ENCODE data around the gene OR1I1.

OR1I1 gene

DNA sequence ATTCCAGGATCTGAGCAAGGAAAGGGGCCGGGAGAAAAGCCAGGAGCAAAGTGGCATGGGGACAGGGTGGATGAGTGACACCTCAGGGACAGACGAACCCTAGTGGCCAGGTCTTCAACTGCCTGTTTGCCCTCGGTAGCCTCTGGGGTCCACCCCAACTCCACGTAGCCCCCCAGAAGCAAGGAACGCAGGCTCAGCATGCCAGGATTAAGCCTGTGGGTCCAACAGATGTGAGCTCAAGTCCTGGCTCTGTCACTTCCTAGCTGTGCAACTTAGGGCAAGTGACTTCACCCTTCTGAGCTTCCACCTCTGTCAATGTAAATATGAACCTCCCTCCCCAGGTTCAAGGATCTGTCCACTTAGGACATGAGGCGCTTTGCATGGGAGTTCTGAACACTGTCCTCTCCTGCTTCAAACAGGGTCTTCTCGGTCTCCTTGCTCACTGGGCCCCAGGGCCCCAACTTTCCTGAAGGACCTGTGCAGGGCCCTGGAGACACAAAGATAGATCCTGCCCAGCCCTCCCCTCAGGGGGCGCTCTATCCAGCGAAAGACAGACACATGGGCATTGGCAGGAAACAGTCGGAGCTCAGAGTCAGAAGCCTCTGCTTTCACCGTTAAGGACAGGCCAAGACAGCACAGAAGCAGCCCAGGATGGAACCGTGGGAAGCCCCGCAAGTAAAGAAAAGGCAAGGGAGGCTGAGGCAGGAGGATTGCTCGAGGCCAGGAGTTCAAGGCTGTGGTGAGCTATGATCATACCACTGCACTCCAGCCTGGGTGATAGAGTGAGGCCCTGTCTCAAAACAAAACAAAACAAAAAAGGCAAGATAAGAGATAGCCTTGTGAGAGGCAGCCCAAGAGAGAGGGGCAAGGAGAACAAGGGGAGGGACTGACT lies 38.4 kb downstream of the OR1I1 start:
- DNase-seq, result no peak

DNA sequence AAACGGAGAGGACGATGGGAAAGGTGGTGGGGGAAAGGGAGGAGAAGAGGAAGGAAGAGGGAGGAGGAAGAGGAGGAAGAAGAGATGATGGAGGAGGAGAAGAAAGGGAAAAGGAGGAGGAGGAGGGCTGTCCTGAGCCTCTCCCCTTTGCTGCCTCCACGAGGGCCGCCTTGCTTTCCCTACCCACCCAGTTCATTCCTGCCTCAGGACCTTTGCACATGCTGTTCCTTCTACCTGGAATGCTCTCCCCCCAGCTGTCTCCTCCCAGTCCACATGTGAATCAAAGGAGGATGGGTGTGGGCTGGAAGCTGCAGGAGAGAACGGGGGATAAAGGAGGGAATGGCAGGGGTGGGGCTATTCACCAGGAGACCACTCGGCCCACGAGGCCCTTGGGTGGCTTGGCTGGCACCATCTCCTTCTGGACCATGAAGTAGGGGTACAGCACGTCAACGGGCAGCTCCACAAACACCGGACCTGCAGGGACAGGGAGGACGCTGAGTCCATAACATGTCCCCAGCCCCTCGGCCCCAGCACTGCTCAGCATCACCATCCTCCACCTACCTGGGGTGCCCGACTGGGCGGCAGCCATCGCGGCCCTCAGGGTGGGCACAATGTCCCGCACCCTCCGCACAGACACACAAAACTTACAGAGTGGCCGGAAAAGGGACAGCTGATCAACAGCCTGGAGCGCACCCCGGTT lies 40.5 kb downstream of the OR1I1 start:
- DNase-seq, result no peak

DNA sequence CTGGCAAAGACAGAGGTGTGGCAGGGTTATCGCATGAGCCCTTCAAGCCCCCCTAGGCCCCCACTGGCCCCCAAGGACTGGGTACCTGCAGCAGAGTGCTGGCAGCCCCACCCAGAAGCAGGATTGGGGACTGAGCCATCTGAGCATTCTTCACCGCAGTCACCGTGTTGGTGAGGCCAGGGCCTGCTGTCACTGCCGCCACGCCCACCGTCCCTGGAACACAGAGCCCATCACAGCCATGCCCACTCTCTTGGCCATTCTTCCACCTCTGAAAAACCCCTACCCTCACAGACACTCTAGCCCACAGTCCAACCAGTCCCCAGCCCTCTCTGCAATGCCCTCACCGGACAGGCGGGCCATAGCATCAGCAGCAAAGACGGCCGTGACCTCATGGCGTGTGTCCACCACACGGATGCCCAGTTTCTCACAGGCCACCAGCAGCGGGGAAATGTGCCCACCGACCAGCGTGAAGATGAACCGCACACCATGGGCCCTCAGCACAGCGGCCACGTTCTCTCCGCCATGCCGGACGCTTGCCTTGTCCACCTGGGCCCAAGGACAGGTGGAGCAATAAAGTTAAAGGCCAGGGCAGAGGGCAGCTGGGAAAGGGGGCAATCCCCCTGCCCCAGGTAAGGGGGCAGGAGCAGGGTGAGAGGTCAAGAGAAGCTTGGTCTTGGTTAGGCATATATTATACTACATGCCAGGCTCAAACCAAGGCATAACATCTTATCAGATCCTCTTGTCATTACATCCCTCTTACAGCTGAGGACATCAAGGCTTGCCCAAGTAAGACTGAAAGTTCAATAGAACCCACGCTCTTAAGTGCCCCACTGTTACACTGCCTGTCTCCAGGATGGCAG lies 41.2 kb downstream of the OR1I1 start:
- DNase-seq, result no peak

DNA sequence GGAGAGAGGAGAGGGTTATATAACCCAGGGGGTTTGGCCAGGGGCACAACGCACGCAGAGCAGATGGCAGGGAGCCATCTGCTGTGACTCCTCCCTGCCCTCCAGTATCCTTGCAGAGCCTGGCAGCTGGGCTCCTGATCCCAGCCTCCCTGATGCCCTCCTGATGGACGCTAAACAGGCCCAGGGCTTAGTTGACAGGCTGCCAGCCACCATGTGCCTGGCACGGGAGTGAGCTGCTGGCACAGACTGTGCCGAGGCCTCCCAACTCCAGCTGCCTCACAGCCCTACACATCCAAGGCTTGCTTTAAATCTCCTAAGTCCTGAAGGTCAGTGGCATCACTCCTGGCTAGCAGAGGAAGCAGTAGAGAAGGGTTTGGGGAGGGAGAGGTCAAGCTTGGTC lies 41.9 kb downstream of the OR1I1 start:
- DNase-seq, result no peak

DNA sequence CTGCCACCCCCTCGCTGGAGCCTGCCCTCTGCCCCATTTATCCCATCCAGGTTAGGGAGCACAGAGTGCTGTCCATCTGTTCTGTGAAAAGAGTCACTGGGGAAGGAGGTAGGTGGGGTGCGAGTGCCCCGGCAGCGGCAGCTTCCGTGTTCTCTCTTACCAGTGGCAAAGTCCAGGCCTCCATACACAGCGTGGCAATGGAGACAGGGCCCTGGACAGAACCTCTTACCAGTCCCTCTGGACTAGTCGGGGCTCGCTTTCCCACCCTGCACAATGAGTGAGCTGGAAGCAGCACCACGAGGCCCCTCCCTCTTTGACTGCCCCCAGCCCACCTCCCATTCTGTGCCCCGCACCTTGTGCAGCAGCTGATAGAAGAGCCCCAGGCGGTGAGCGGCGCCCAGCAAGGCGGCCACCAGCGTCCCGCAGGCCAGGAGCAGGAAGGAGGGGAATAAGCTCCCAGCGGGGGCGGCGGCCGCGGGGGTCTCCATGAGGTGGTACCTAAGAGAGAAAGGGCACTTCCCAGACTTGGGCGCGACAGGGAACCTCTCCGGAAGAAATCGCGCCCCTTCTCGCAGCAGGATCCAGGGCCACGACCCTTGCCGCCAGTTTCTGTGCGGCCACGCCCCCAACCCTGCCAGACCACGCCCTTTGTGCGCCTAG lies 42.7 kb downstream of the OR1I1 start:
- no peak for DNase-seq

DNA sequence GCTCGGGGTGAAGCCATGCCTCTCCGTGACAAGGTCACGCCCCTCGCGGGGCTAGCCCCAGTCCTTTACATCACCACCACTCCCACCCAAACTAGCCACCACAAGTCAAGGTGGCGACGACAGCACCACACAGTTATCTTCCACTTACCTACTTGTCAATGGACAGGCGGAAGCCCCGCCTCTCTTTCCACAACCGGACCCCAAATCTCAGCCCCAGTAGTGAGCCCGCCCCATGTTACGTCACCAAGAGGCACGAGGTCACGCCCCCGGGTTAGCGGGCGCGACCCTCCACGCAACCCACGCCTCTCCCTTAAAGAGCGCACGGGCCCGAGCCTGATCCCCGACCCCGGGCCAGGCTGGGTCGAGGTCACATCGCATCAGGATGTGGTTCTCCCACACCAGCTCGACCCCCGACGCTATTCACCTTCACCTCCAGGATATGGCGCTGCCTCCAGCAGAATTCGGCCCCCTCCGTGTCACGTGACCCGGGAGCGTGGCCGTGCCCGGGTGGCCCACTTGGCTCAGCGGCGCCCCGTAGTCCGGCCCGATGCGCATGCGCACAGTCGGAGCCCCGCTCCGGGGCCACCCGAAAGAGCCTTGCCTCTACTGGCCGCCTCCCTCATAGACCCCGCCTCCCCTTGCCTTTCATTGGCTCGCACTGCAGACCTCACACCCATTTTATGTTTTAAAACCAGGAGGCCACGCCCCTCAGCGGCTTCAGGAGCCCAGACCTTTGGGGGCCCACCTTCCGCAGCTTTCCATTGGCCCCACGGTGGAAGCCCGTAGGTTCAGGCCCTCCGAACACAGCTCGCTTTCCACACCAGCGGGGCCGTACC lies 43.4 kb downstream of the OR1I1 start:
- peak; percentile 92 to 100 (median 99) for DNase-seq

DNA sequence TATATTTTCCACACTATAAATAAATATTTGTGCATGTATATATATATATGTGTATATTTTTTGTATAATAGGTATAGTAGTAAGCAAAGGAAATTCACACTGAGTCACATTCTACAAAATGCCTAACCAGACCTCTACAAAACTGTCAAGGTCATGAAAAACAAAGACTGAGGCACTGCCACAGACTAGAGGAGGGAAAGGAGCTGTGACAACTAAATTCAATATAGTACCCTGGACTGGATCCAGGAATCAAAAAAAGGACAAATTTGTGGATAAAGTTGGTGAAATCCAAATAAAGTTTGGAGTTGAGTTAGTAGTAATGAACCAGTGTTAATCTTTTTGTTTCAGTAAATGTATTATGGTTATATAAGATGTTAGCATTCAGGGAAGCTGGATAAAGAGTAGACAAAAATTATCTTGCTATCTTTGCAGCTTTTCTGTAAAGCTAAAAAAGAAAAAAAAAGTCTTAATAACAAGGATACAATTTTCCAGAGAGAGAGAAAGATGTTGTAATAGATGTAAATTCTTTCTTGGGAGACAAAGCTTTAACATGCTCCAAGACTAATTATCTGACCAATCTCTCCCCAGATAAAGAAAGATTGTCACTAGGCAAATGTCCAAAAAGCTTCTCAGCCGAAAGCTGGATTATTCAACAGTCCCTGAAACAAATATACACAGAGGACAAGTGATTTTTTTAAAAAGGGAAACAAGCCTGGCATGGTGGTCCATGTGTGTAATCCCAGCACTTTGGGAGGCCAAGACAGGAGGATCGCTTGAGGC lies 44.3 kb downstream of the OR1I1 start:
- DNase-seq, result no peak

DNA sequence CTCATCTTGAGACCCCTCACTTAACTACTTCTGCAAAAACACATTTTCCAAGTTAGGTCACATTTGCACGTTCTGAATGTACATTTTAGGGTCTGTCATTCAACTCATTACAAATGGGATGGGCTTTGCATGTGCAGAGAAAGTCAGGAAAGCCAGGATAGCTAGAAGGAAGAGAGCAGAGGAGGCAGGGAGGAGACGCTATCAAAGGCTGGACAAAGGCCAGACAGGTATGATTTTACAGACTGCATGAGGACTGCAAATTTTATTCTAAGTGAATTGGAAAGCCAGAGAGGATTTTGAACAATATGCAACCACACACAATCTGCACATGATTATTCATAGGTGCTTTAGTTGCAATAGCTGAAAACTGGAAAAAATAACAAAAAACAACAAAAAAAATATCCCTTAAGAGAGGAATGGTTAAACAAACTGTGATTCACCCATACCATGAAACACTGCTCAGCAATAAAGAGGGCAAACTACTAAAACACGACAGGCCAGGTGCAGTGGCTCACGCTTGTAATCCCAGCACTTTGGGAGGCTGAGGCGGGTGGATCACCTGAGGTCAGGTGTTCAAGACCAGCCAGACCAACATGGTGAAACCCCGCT lies 46.3 kb downstream of the OR1I1 start:
- DNase-seq, result no peak

DNA sequence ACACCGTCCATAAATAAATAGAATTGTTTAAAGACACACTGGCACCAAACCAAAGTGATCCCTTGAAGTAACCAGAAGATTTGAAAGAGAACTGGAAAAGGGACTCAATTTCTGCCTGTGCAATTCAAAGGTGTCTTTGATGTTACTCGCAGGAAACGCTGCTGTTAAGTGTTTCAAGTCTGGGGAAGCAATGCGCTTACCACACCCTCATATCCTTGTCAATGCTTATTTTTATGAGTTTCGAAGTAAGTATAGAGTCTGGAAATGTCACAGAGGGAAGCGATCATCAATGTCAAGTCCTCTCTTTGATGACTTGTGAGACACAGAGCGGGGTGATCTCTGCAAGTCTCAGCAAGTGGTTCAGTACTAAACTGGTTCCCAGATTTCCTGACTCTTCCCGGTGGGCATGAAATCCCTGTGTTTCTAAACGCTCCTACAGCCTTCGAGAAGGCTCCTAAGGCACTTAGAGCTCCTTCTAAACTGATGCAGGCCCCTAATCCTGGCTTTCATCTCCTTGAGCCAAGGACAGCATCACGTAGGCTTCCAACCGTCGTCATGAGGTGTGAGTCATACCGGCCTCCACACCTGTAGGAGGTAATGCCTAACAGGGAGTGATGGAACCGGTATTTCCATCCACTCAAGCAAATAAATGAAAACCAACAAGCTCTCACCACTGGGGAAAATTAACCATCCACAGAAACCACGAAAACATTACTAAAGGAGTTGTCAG lies 48.0 kb downstream of the OR1I1 start:
- DNase-seq, result no peak

DNA sequence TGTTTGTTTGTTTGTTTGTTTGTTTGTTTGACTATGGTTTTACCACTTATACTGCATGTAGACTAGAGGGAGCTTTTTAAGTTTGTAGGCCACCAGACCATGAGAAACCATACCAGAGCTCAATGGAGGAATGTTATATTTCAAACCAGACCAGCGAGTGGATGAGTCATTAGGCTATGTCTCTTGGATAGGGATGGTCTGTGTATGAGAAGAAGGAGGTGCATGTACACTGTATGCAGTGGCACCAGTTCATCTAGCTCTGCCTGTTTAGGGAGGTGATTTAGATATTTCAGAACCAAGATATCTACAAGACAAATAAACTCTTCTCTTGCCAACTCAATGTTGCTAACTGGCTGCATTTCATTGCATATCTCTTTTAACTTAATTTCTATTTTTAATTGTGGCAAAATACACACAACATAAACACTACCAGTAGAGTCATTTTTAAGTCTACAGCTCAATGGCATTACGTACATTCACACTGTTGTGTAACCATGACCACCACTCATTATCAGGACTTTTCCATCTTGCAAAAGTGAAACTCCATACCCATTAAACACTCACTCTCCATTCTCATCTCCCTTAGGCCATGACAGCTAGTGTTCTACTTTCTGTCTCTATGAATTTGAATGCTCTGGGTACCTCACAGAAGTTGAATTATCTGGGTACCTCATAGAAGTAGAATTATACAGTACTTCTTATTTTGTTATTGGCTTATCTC lies 54.4 kb downstream of the OR1I1 start:
- DNase-seq, result no peak

DNA sequence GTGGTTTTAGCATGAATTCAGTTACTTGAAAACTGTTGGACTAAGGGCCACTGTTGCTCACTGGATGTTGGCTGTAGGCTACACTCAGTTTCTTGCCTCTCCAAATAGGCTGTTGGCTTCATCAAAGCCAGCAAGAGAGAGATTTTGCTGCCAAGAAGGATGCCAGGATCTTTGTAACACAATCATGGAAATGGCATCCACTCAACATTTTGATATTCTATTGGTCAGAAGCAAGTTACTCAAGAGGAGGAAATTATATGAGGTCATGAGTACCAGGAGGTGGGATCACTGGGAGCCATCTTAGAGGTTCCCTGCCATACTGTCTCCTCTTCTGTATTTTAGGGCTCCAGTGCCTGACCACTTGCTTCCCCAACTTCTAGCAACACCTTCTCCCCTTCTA lies 55.8 kb downstream of the OR1I1 start:
- no peak for DNase-seq

DNA sequence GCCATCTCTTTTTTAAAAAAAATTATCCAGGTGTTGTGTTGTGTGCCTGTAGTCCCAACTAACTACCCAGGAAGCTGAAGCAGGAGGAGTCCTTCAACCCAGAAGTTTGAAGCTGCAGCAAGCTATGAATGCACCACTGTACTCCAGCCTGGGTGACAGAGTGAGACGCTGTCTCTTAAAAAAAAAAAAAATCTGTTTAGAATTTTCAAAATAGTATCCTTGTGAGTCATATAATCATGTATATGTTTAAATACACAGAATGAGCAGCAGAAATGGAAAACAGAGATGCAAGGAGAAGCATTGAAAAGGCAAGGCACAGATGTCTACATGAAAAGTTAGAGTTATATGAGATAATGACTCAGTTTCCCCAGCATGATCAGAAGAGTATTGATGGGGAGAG lies 56.4 kb downstream of the OR1I1 start:
- DNase-seq, result no peak

DNA sequence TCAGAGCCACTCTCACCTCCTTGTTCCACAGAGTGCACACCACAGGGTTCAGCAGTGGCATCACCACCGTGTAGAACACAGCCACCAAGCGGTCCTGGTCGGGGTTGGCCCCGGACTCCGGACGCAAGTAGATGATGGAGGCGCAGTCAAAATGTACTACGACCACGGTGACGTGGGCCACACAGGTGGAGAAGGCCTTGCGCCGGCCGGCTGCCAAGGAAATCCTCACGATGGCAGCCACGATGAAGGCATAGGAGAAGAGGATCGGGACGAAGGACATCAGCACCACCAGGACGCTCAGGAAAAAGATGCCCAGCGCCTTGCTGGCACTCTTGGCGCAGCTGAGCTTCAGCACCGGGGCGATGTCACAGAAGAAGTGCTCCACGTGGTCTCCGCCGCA lies 59.1 kb downstream of the OR1I1 start:
- no peak for DNase-seq

DNA sequence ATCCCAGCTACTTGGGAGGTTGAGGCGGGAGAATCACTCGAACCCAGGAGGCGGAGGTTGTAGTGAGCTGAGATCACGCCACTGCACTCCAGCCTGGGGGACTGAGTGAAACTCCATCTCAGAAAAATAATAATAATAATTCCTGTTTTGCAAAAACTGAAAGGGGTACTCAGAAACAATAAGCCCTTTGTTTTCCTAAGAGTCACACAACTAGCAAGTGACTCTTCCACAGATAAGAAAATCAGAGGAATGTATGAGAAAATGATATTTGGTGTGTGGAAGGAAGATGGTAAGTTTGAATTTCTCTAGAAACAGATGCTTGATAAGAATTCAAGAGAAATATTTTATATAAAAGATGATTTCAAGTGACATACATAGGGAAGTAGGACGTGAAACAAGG lies 60.3 kb downstream of the OR1I1 start:
- DNase-seq, result no peak

Measured in NCI-H1417 (cell line).